ENCODE data around the gene LRP1B. TPM values are rescaled to one million over a fixed set of nuclear protein-coding genes. Genes with fewer than 3 reads are reported as not detected.
"Not testable (repeated sequence)": the region's sequence is repeated elsewhere in the genome, so short reads cannot be mapped to it uniquely, and the experiment has no call there.

Gene LRP1B
- total RNA-seq, 2 donors from 2014 or later: 0.52 to 3.0 TPM

DNA sequence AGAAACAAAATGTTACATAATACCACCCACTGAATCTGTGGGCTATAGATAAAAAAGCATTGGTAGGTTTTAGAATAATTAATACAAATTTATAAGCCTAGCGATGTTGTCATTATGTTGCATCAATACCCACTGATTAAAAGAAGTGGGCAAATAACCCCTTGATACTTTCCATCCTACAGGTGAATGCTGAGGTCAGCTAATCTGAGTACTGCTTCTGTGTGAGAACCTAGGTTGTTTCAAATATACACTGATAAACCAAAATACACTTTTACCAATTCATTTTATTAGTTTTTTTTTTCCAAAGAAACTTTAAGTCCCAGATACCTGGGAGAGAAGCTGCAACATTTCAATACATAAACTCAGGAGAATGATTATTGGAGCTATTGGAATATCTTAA, 948.6 kb downstream of the LRP1B start:
- WGBS, 2 donors: 90 to 97% methylated on average over 1 of the region's 1 CpG
- TF ChIP-seq POLR2A (IDR thresholded peaks at IDR 0.05): no peak
- TF ChIP-seq, protein P1, sequence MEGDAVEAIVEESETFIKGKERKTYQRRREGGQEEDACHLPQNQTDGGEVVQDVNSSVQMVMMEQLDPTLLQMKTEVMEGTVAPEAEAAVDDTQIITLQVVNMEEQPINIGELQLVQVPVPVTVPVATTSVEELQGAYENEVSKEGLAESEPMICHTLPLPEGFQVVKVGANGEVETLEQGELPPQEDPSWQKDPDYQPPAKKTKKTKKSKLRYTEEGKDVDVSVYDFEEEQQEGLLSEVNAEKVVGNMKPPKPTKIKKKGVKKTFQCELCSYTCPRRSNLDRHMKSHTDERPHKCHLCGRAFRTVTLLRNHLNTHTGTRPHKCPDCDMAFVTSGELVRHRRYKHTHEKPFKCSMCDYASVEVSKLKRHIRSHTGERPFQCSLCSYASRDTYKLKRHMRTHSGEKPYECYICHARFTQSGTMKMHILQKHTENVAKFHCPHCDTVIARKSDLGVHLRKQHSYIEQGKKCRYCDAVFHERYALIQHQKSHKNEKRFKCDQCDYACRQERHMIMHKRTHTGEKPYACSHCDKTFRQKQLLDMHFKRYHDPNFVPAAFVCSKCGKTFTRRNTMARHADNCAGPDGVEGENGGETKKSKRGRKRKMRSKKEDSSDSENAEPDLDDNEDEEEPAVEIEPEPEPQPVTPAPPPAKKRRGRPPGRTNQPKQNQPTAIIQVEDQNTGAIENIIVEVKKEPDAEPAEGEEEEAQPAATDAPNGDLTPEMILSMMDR (IDR thresholded peaks at IDR 0.05): no peak
- intact Hi-C loops (cut with DNase I): no loop called here
- DNase-seq (no peak), ATAC-seq (no peak)
- Histone ChIP-seq H3K9me3 (no peaks in the 10 kb centered on the region), H3K27ac (no peak overlapping the region), H3K4me1 (no peaks in the 10 kb centered on the region), H3K4me3 (no peak overlapping the region), H3K27me3 (no peaks in the 10 kb centered on the region), H3K36me3 (replicated peaks in 1 of 2; ENCODE audit: insufficient read depth in 1 of 2, low read depth in 2 of 2) (no peaks in the 10 kb centered on the region)

DNA sequence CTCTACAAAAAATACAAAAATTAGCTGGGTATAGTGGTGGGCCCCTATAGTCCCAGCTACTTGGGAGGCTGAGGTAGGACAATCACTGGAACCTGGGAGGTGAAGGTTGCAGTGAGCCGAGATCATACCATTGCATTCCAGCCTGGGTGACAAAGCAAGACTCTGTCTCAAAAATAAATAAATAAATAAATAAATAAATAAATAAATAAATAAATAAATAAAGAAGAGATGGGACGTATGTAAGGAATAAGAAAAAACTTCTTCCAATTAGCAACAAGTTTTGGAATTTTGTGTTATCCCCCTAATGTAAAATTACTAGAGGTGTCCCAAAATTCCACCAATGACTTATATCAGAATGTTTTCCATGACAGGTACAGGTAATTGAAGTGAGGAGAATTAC, 961.7 kb downstream of the LRP1B start:
- H3K4me1 ChIP-seq; H3K9me3 ChIP-seq; DNase-seq; H3K27me3 ChIP-seq; H3K4me3 ChIP-seq; H3K27ac ChIP-seq; H3K36me3 ChIP-seq (replicated peaks in 1 of 2; ENCODE audit: insufficient read depth in 1 of 2, low read depth in 2 of 2); intact Hi-C loops (cut with DNase I); ATAC-seq: not testable (repeated sequence)
- WGBS, 2 donors: 76 to 78% methylated on average over 2 of the region's 2 CpGs

DNA sequence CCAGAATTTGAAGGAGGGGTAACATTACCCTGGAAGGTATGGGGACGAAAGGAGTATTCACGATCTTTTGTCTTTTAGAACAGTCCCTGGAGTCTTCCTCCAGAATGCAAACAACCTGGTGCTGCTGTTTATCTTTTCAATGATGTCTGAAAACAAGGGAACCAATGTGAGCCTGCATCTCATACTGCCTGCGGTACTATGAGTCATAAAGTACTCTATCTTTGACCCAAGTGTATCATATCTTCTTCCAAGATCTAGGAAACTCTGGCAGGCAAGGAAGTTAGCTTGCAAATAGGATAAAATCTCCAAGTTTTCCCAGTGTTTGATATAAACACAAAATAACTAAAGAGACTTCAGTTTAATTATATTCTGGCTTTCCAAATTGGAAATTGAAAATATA, 968.5 kb downstream of the LRP1B start:
- Histone ChIP-seq H3K36me3 (replicated peaks in 1 of 2; ENCODE audit: insufficient read depth in 1 of 2, low read depth in 2 of 2) (no peaks in the 10 kb centered on the region), H3K9me3 (no peaks in the 10 kb centered on the region), H3K27ac (no peak overlapping the region), H3K4me3 (no peak overlapping the region), H3K4me1 (no peaks in the 10 kb centered on the region), H3K27me3 (no peaks in the 10 kb centered on the region)
- intact Hi-C loops (cut with DNase I): no loop called here
- ATAC-seq (no peak), DNase-seq (no peak)
- 33 to 49% methylated on average over 3 of the region's 3 CpGs for WGBS, 2 donors
- TF ChIP-seq, protein P1 (IDR thresholded peaks at IDR 0.05): no peak
- TF ChIP-seq POLR2A (IDR thresholded peaks at IDR 0.05): no peak

DNA sequence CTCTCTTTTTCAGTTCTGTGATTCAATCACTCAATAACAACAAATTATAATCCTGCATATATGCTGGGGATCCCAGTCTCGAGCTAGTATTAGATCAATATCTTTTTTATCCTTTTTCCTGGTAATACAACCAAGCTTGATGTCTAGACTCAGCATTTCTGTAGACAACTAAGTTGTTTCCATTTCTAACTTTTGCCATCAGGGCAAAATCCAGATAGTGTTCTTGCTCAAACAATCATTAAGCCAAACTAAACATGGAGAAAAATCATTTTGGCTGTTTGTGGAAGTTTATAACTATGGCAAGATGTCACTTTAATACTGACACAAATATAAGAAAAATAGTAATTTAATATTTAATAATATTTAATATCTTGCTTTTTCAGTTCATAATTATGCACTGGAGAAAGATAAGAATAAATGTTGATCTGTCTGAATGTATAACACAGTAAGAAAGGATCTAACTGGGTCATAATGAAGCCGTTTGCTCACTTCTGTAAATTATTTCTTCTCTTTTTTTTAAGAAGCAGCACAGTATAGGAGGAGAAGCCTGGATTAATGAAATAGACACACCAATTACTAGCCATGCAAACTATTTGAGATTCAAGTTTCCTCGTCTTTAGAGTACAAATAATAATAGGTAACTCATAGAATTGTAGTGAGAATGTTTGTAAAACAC, 979.1 kb downstream of the LRP1B start:
- Histone ChIP-seq H3K27ac (no peak overlapping the region), H3K4me1 (no peaks in the 10 kb centered on the region), H3K36me3 (replicated peaks in 1 of 2; ENCODE audit: insufficient read depth in 1 of 2, low read depth in 2 of 2) (peaks cover 0 to 3% of the 10 kb centered on the region in 2 donors), H3K27me3 (no peaks in the 10 kb centered on the region), H3K9me3 (no peaks in the 10 kb centered on the region), H3K4me3 (no peak overlapping the region)
- no peak for TF ChIP-seq POLR2A (IDR thresholded peaks at IDR 0.05)
- TF ChIP-seq, protein P1 (IDR thresholded peaks at IDR 0.05): no peak
- WGBS, 2 donors: 46 to 50% methylated on average over 3 of the region's 3 CpGs
- DNase-seq (no peak), ATAC-seq (no peak)
- intact Hi-C loops (cut with DNase I): no loop called here

DNA sequence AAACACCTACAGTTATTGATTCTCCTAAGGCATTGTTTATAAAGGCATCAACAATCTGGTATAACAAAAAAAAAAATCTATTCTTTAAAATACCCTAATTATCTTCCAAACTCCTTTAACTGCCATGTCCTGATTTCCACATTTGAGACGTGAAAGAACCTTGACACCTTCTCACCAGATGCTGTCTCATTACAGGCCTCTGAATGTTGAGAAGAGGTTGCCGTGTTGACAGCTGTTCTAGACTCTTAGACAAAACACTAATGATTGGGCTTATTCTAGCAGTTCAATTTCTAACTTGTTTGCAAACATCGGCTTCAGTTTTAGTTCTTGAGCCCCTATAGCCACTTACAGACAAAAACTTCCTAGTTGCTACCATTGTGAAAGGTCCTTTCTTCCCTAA, 988.8 kb downstream of the LRP1B start:
- 64 to 75% methylated on average over 3 of the region's 3 CpGs for WGBS, 2 donors

More for the DNA sequence above, 988.8 kb downstream of the LRP1B start:
- TF ChIP-seq, protein P1 (IDR thresholded peaks at IDR 0.05): no peak
- TF ChIP-seq POLR2A (IDR thresholded peaks at IDR 0.05): no peak
- H3K4me3 ChIP-seq: no peak overlapping the region
- intact Hi-C loops (cut with DNase I): no loop called here
- H3K27ac ChIP-seq: no peak overlapping the region
- H3K36me3 ChIP-seq (replicated peaks in 1 of 2; ENCODE audit: insufficient read depth in 1 of 2, low read depth in 2 of 2): no peaks in the 10 kb centered on the region
- DNase-seq (no peak), ATAC-seq (no peak)
- H3K27me3 ChIP-seq: no peaks in the 10 kb centered on the region
- H3K4me1 ChIP-seq: no peaks in the 10 kb centered on the region
- no peaks in the 10 kb centered on the region for H3K9me3 ChIP-seq
